Stimulated activated CD4-positive, alpha-beta T cell treated with anti-CD3 and anti-CD28 coated beads, Interleukin-4, amount 100 ng/mL, for 48 hours (primary cell): ENCODE measurements around the gene SLC17A7.

ENCODE experiments used
- DNase-seq, 2 donors: peaks; one replicate each; pipeline ENCODE4 v3.0.0-alpha.2; 2020; ENCODE audit warnings: low read depth in 2 of 2

Gene SLC17A7

GRCh38 chr19:49408816-49409440, 32.4 kb downstream of the SLC17A7 start:
- DNase-seq, result no peak

GRCh38 chr19:49407482-49408015, 33.8 kb downstream of the SLC17A7 start:
- no peak for DNase-seq

- DNase-seq, result no peak
Measured at GRCh38 chr19:49407079-49407478, 34.2 kb downstream of the SLC17A7 start.

DNA sequence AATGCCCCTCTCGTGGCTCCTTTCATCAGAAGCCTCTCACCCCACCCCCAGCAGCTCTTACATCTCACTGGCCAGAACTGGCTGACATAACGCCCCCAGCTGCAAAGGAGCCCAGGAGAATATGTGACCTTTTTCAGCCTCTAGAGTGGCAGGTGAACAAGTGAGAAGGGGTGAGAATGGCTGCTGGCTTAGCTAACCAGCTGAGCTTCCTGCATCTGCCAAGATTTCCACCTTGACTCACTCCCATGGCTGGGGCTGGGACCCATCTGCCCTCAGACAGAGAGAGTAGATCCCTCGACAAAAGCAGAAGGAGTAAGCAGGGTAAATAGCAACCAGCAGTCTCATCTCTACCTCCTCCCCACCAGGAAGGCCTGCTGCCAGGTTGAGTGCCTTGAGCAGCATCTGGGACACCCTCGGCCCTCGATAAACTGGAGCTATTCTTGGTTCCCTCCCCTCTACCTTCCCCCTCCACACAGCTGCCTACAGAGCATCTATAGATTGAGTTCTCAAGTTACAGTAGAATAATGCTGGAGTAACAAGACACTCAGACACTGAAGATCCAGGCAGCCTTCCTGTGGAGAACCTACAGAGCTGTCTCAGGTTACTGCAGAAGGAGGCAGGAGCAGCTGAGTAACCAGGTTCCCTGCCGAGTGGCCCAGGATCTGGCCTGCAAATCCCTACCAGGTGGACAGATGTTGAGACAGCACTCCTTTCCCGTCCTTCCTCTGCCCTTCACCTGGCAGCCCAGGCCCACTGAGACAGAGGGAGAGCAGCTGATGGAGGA, 37.7 kb downstream of the SLC17A7 start:
- no peak for DNase-seq

GRCh38 chr19:49400029-49400428, 41.3 kb downstream of the SLC17A7 start:
- DNase-seq, result no peak

DNA sequence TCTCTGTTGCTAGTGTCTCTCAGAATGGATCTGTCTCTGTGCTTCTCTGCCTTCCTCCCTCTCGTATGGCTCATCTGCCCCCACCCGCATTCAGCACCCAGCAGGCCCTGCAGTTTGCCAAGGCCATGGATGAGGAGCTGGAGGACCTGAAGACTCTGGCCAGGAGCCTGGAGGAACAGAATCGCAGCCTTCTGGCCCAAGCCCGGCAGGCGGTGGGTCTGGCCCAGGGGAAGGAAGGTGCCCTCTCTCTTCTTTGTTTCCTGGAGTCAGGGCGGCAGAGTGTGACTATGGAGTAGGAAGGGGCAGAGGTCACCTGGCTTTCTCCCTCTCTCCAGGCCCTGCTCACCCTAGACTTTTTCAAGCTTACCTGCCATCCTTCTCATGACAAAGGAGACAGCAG, 42.4 kb downstream of the SLC17A7 start:
- DNase-seq, result no peak

DNA sequence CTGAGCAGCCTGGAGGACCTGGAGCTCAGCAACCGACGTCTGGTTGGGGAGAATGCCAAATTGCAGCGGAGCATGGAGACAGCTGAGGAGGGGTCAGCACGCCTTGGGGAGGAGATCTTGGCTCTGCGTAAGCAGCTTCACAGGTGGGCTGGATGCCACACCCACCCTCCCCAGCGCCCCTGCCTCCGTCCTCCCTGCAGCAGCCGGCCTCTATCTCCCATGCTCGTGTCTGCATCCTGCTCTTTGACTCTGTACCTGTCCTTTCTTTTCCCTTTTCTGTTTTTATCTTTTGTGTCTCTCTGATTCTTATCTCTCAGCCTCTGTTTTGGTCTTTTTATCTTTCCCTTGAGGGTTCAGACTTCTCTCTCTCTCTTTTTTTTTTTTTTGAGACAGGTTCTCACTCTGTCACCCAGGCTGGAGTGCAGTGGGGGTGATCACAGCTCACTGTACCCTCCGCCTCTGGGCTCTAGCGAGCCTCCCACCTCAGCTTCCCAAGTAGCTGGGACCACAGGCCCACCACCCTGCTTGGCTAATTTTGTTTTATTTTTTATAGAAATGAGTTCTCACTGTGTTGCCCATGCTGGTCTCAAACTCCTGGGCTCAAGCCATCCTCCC, 43.2 kb downstream of the SLC17A7 start:
- no peak for DNase-seq

- DNase-seq, result no peak
Measured at GRCh38 chr19:49396738-49397505, 44.4 kb downstream of the SLC17A7 start.

DNA sequence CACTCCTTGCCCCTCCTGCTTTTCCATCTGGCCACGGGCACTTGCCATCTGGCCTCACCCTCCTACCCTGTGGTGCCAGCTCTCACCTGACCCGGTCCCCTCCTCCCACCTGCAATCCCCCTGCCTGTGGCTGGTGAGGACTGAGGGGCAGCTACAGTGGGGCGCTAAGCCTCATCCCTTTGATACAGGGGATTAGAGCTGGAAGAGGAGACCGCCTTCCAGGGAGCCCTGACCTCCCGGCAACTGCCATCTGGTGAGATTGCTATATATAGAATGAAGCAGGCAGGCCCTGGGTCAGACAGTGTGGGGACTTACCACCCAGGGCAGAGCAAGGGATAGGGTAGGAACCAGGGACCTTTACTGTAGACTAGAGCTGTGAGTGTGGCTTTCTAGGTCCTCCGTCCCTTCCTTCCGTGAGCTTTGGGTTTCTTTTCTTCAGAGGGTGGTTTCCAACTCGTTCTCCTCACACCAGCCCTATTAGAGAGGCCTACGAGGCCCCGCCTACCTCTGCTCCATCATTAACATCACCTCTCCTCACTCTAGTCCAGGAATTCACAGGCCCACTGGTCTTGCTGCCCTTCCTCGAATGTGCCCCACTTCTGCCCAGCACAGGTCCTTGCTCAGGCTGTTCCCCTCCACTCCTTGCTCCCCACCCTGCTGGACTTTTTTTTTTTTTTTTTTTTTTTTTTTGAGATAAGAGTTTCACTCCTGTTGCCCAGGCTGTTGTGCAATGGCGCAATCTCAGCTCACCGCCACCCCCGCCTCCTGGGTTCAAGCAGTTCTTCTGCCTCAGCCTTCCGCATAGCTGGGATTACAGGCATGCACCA, 45.5 kb downstream of the SLC17A7 start:
- DNase-seq, result no peak

DNA sequence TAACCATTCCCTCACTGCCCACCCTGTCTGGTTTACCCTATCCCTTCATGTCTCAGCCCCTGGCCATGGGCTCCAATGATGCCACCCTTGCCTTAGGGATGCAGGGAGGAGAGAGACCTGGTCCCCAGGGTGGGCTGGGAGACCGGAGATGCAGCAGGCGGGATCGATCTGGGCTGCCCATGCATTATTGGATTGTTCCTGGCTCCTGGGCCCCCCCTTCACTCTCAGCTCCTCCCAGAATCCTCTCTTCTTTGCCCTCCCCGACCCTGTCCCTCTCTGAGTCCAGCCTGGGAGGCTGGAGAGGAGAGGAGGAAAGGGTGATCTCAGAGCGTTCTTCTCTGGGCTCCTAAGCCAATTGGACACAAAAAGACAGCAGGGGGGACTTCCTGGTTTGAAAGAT, 47.4 kb downstream of the SLC17A7 start:
- DNase-seq, result no peak

DNA sequence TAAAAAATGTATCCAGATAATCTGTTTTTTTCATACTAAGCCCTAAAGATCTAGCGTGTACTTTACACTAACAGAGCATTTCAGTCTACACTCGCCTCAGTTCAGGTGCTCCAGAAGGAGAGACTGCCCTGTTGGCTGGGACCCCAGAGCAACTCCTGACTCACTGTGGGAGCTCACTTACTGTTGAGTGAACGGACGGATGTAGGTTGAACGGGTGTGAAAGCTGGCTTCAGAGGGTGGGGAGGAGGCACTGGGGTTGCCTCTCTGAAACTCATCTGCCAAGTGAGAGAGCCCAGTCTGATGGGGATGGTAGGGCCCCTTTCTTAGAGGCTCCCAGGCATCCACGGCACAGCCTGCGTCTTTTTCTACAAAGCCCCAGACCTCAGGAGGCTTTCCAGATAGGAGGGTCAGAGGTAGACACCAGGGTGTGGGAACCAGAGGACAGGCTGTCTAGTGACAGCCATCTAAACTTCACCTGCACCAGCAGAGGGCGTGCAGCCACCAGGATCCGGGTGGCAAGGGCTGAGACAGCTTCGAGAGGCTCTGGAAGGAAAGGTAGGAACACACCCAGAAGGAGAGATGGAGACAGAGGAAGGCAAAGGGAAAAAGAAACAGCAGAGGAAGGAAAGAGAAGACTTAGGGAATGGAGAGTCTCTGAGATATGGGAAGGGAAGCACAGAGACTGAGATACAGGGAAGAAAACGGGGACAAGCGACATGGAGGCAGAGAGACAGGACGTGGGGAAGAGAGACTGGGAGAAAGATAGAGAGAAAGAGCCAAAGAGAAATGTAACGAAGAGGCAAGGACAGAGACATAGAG, 49.5 kb downstream of the SLC17A7 start:
- peak; percentile 67 to 71 for DNase-seq

- DNase-seq, result no peak
Measured at GRCh38 chr19:49390929-49391359, 50.4 kb downstream of the SLC17A7 start.

DNA sequence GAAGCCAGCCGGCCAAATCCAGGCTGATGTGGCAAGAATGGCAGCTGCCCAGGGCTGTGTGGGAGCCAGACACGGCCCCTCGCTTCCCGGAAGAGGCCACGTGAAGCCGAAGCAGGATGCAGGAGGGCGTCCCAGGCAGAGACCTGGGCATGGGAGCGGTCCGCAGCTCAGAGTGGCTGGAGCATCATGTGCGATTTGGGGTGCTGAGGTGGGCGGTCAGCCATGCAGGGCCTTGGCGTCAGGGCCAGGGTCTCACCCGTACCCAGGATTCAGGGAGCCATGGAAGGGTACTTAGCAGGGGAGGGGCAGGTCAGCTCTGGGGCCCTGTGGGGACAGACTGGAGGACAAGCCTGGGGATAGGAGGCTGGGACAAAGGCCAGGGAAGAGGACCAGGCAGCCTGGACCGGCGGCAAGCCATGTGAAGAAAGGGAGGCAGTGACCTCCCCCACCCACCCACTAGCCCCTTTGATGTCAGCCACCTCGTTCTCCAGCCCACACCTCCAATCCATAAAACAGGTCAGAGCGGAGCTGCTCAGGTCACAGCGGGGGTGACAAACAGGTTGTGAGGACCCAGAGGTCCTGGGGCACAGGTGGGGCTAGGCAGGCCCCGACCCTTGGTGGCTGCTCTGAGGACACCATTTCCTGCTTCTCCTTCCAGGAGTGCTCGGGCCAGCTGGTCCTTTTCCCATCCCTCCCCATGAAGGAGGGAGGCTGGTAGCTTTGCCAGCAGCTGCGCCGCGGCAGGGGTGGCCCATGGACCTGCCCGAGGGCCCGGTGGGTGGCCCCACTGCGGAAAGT, 51.0 kb downstream of the SLC17A7 start:
- no peak for DNase-seq

DNA sequence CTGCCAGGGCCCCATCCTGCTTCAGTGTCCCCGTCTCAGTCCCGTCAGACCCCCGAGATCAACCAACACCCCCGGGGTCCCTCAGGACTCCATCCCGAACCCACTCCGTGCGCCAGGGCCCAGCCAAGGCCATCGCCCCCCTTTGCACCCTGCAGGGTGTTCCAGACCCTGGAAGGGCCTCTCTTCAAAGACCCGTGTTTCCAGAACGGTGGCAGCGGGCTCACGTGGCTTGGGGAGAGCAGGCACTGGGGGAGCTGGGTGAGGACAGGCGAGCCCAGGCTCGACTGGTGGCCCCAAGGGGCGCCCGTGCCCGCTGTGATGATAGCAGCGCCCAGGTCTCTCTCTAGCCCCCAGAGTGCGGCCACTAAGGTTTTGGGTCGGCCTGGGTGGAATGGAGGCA, 51.9 kb downstream of the SLC17A7 start:
- DNase-seq, result no peak

DNA sequence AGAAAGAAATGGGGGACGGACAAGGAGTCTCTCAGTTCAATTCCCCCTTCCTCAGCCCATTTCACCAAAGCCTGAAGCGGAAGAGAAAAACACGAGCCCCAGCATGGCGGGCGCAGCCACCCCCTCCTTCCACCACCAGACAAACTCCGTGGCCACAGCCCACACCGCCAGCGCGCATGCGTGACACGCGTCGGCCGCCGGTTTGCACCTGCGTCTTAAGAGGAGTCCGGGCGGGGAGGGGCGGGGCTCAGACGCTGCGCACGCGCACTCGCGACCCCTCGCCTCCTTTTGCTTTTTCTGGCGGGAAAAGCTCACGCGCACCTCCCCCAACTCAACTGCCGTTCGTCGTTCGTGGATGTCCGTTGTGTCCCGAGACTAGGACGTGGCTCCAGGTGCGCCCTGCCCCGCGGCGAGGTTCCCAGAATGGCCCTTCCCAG, 53.4 kb downstream of the SLC17A7 start, which contains the start of gene KASH5:
Gene KASH5, plus strand, starts transcription at position 314 of the 437 bp plus-strand sequence. CDS start 2,635 bp downstream, outside the sequence.
- peak; percentile 69 to 91 for DNase-seq

DNA sequence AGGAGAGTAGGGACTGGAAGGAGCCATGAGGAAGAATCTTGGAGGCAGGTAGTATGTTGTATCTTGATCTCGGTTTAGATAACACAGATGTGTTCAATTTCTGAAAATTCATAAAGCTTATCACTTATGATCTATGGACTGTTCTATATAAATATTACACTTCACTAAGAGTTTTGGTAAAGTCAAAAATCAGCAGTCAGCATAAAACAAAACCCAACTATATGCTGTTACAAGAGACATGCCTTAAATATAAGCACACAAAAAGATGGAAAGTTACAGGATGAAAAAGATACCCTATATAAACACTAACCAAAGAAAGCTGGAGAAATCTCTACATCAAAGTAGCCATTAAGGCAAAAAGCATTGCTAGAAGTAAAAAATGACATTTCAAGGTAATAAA, 57.7 kb downstream of the SLC17A7 start:
- no peak for DNase-seq

DNA sequence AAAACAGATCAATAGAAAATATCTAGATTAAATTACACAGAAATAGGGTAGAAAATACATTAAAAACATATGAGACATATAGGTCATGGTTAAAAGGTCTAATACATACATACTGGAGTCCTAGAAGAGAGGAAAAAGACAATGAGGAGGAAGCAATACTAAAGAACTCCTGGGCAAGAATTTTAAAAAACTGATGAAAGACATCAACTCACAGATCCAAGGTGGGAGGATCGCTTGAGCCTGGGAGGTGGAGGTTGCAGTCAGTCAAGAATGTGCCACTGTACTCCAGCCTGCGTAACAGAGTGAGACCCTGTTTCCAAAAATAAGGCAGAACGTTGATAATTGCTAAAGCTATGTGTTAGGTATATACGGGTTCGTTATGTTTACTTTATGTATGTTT, 58.7 kb downstream of the SLC17A7 start:
- no peak for DNase-seq

GRCh38 chr19:49380391-49380790, 60.9 kb downstream of the SLC17A7 start:
- DNase-seq, result no peak
